Heart right ventricle (tissue), 16 donors: ENCODE data around the gene RIPK4. TPM values are rescaled to one million over a fixed set of nuclear protein-coding genes. Genes with fewer than 3 reads are reported as not detected.
A peak's percentile ranks its signal among the peaks of the same experiment; 100 is the strongest.

Source experiments
- ATAC-seq, 8 donors: fragments of 200-7000 bp; cut with Tn5 transposase; one replicate each; pipeline ENCODE4 v1.9.1; 2020; ENCODE audit warnings: mild to moderate bottlenecking in 8 of 8, moderate library complexity in 8 of 8, moderate number of reproducible peaks in 1 of 8
- DNase-seq, 2 donors: peaks; one replicate each; pipeline ENCODE4 v3.0.0-alpha.2; 2020
- H3K27ac ChIP-seq, 10 donors: fragments of 200-600 bp; sonication (generic) in 2 of 10; one replicate each; pipeline versions ENCODE4 v1.5.0 to v1.8.0; 2020 to 2022; ENCODE audit warnings: mild to moderate bottlenecking in 3 of 10
- H3K27me3 ChIP-seq, 7 donors: fragments of 200-600 bp; one replicate each; pipeline ENCODE4 v1.8.0; 2021 to 2022; ENCODE audit warnings: mild to moderate bottlenecking in 2 of 7
- H3K36me3 ChIP-seq, 9 donors: fragments of 200-600 bp; sonication (generic) in 1 of 9; one replicate each; pipeline versions ENCODE4 v1.5.0 to v1.8.0; 2020 to 2022; ENCODE audit warnings: mild to moderate bottlenecking in 2 of 9
- H3K4me1 ChIP-seq, 9 donors: fragments of 200-600 bp; sonication (generic) in 1 of 9; one replicate each; pipeline versions ENCODE4 v1.5.0 to v1.8.0; 2020 to 2022; ENCODE audit warnings: mild to moderate bottlenecking in 4 of 9
- H3K4me3 ChIP-seq, 10 donors: fragments of 200-600 bp; sonication (generic) in 2 of 10; one replicate each; pipeline versions ENCODE4 v1.5.0 to v1.8.0; 2020 to 2022; ENCODE audit warnings: mild to moderate bottlenecking in 7 of 10, moderate library complexity in 2 of 10
- H3K9me3 ChIP-seq, 11 donors: fragments of 200-600 bp in 10 of 11; sonication (generic) in 2 of 11; one replicate each; pipeline versions ENCODE4 v1.5.0 to v1.8.0; 2013 to 2022; ENCODE audit warnings: mild to moderate bottlenecking in 2 of 11, control low read depth in 1 of 11, moderate library complexity in 1 of 11
- CTCF ChIP-seq, 9 donors: fragments of 200-600 bp; sonication (generic) in 2 of 9; IDR thresholded peaks; one replicate each; pipeline versions ENCODE4 v1.5.0 to v1.8.0; 2021 to 2022; ENCODE audit warnings: antibody characterized with exemption in 9 of 9, mild to moderate bottlenecking in 5 of 9, moderate library complexity in 1 of 9
- WGBS, 2 donors: extraction: QIAGEN DNeasy Blood & Tissue Kit; methylation state at CpG; one replicate each; pipeline ENCODE4 v1.1.7; 2013; ENCODE audit warnings: inconsistent platforms in 1 of 2; 5-methylcytosine and 5-hydroxymethylcytosine counted together
- intact Hi-C, 10 donors: fragments of 100-400 bp; cut with DNase I; formaldehyde crosslinking; loops; one replicate each; pipeline versions ENCODE4 v1.11.1 to v1.14.2; 2022
- polyA plus RNA-seq, 2 donors: library from polyadenylated mRNA; stranded (reverse); fragments of 200-250 nt; gene quantifications; one replicate each; pipeline ENCODE4 v1.2.3, GENCODE V29; 2013
- total RNA-seq, 10 donors: library from RNA; stranded (reverse); fragmentation: NEBNext Ultra II Directional in 3 of 10; extraction: Animal tissue kit (Norgen Biotek cat#: 25700) in 3 of 10; gene quantifications; one replicate each; pipeline versions ENCODE4 v1.2.1 to v1.2.4, GENCODE V29; 2021 to 2023
- donor health status: Arrhythmogenic right ventricular cardiomyopathy.
- donor health status: ischemic (EF 13 %, LVEDD 7.1; RV severe dilation, severe dysfunction).
- donor health status: healthy with polysubstance abuse.
- donor health status: DM: no; HTN: yes; CAD: no.
- donor health status: DM: no; HTN: no; CAD: no.
- donor health status: ischemic (EF 25% LVEDD 6.9; RV normal size, moderate dysfunction).
- donor health status: ischemic (EF 25% LVEDD 5.7; RV mildly dilated, moderate dysfunction).
- donor health status: healthy.
- donor health status: DM: yes; HTN: yes; CAD: no.
- donor health status: Ischemic cardiomyopathy.
- donor health status: ischemic (EF 35%, LVEDD 5.7; RV mildly dilated, moderate dysfunction).
- donor health status: nonischemic (EF 11% LVEDD 7.7; RV severe dilation, severe dysfunction).
- donor health status: DM: yes; HTN: yes; CAD: no.
- donor health status: PGD.
- donor health status: ischemic (EF 29% LVEDD 5.4; RV normal size, mild dysfunction).
- donor health status: nonischemic (EF 23%, LVEDD 6.1; RV moderate dilation, normal function).

The RIPK4 gene
- total and polyA plus RNA-seq, 12 donors: 0.04 to 0.15 (median 0.07) TPM; not detected in 5

GRCh38 chr21:41796476-41797080 is 29.7 kb upstream of the RIPK4 start:
- WGBS, 2 donors: 95 to 97% methylated on average over 14 of the region's 14 CpGs
- intact Hi-C loops: no loop called here
- Histone ChIP-seq H3K36me3 (peaks cover 0 to 39% (median 4%) of the 10 kb centered on the region in 9 donors), H3K27ac (no peak overlapping the region), H3K27me3 (peaks cover 0 to 17% (median 4%) of the 10 kb centered on the region in 7 donors), H3K4me1 (no peaks in the 10 kb centered on the region), H3K4me3 (no peak overlapping the region), H3K9me3 (peaks cover 0 to 25% (median 12%) of the 10 kb centered on the region in 11 donors)
- DNase-seq (no peak), ATAC-seq (peak in 1 of 8 donors; percentile 41)
- no peak for TF ChIP-seq CTCF (IDR thresholded peaks at IDR 0.05)

- Histone ChIP-seq H3K4me3 (no peak overlapping the region), H3K36me3 (peaks cover 0 to 30% (median 0%) of the 10 kb centered on the region in 9 donors), H3K27me3 (peaks cover 0 to 17% (median 4%) of the 10 kb centered on the region in 7 donors), H3K9me3 (peaks cover 0 to 27% (median 12%) of the 10 kb centered on the region in 11 donors), H3K4me1 (no peaks in the 10 kb centered on the region), H3K27ac (no peak overlapping the region)
- 63 to 69% methylated on average over 3 of the region's 3 CpGs for WGBS, 2 donors
- TF ChIP-seq CTCF (IDR thresholded peaks at IDR 0.05): no peak
- intact Hi-C loops: no loop called here
- DNase-seq: no peak
- ATAC-seq: no peak
These were observed 28.9 kb upstream of the RIPK4 start for GRCh38 chr21:41795726-41796125.

GRCh38 chr21:41794600-41794999 is 27.7 kb upstream of the RIPK4 start:
- H3K27me3 ChIP-seq: peaks cover 0 to 17% (median 4%) of the 10 kb centered on the region in 7 donors
- ATAC-seq: no peak
- 94% methylated on average over 10 of the region's 10 CpGs for WGBS, 2 donors

GRCh38 chr21:41792711-41793110 is 25.9 kb upstream of the RIPK4 start:
- no peak for ATAC-seq
- no peak overlapping the region for H3K27ac ChIP-seq
- H3K36me3 ChIP-seq: peaks cover 0 to under 1% (median 0%) of the 10 kb centered on the region in 9 donors
- H3K9me3 ChIP-seq: peaks cover 0 to 27% (median 12%) of the 10 kb centered on the region in 11 donors
- no peaks in the 10 kb centered on the region for H3K4me1 ChIP-seq
- intact Hi-C loops: no loop called here
- 89 to 93% methylated on average over 3 of the region's 3 CpGs for WGBS, 2 donors
- peaks cover 0 to 17% (median 7%) of the 10 kb centered on the region in 7 donors for H3K27me3 ChIP-seq
- TF ChIP-seq CTCF (IDR thresholded peaks at IDR 0.05): no peak
- H3K4me3 ChIP-seq: no peak overlapping the region
- no peak for DNase-seq

More at GRCh38 chr21:41794600-41794999, 27.7 kb upstream of the RIPK4 start:
- peaks cover 0 to 19% (median 0%) of the 10 kb centered on the region in 9 donors for H3K36me3 ChIP-seq
- no peak for DNase-seq
- intact Hi-C loops: no loop called here
- no peak for TF ChIP-seq CTCF (IDR thresholded peaks at IDR 0.05)
- no peak overlapping the region for H3K27ac ChIP-seq
- H3K4me3 ChIP-seq: no peak overlapping the region
- no peaks in the 10 kb centered on the region for H3K4me1 ChIP-seq
- peaks cover 0 to 27% (median 12%) of the 10 kb centered on the region in 11 donors for H3K9me3 ChIP-seq
